Fibroblast of skin of scalp (primary cell): ENCODE data around the gene SLC29A1.
"Not testable (repeated sequence)": the region's sequence is repeated elsewhere in the genome, so short reads cannot be mapped to it uniquely, and the experiment has no call there.

Experiments used
- DNase-seq: peaks from one replicate; pipeline ENCODE4 v3.0.0-alpha.2; 2013

SLC29A1 gene

DNA sequence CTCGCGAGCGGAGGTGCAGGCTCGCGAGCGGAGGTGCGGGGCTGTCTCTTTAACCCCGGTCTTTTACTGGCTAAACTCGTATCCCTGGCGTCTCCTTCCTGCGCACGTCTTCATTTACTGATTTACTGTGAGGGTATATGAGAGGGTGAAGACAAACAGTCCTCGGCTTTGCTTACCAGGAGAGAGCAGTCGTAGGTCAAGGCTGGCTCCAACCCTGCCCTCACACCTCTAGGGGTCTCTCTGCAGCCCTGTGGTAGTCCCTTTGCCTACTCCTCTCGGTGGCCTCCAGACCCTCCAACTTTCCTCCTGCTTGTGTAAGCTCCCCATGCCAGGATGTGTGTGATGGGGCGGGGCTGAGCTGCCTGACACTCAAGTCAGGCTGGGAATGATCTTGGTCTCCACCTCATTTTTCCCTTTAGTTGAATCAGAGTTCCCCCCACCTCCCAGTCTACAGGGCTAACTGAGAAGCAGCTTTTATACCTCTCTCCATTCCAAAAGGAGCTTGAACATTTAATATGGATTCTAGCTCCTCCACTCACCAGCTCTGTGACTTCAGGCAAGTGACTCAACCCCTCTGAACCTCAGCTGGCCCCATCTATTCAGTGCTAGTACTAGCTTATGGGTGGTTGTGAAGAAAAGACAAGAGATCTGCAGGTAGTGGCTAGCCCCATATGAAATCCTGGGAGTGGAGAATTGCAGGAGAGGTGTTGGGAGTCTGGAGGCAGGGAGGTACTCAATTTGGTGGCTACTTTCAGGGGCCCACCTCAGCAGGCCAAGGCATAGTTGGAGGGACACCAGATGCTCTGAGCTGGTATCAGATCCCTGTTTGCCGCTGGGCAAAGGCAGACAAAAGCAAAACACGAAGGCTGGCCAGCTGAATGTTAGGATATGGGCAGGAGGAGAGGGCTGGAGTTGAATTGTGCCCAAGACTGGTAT lies 902 bp downstream of the SLC29A1 start:
- DNase-seq: peak; percentile 21

DNA sequence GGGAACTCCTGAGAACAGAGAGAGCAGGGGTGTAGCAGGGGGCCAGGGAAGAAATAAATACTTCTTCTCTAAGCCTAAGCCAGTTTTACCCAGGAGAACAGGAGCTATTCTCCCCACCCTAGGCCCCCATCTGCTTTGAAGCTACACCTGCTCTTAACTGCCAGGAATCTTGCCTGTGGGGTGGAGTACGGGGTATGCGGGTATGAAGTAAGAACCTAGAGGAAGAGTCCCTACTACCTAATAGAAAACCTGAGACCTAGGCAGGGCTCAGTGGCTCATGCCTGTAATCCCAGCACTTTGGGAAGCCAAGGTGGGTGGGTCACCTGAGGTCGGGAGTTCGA lies 1.5 kb downstream of the SLC29A1 start:
- DNase-seq: no peak

DNA sequence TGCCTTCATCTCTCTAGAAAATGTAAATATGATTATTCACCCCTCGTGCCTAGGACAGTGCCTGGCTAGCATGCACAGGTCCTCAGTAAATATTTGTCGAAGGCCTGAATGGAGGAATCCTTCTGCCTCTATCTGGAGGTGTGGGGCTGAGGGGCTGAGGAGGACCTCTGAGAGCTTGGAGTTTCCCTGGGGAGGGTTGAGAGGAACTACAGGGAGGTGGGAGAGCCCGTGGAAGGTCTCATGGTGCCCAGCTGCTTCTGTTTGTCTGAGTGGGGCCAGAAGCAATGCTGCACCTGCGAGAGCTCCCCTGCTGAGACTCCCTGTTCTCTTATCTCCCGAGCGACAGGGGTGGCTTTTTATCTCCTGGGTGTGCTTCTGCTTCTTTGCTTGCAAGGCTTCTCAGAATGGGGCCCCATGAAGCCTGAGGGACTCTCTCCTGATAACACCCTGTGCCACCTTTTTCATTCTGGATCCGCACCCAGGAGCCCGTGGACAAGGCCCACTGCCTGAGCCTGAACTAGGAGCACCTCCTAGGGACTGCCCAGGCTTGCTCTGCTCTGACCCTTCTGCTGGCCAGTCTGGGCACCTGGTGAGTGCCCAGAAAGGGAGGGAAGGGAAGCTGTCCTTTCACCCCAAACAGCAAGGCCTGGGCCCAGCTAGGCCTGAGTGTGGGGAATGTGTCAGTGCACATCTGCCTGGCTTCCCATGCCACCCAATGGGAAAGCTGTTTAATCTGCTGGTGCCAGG lies 2.4 kb downstream of the SLC29A1 start:
- no peak for DNase-seq

DNA sequence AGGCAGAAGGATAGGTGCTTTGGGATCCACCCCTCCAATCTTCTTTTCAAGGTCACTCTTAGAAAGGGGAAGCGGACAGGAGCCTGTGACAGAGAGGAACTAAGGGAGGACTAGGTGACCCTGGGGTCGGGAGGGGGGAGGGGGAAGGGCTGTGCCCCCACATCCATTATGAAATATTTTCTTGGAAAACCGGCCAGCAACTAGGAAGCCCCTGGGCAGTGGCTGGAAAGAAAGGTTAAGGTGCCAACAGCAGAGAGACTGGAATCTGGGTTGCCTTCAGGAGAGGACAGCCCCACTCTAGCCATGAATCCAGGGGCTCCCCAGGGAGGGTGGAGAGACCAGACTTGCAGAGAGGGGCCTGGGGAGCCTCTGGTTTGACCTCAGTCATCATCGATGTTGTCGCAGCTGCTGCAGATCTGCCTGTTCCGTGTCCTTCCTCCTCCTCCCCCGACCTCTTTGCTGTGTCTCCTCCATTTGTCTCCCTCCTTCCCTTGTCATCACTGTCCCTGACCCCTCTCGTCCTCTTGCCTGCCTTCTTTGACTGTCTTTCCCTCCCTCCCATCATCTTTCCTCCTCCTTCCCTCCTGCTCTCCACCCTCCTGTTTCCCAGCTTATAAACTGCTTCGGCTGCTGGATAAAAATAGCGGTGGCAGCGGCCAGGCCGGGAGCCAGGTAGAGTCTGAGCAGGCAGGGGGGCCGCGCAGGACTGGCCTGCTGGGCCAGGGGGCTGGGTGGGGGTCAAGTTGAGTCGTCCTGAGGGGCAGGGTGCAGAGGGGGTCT lies 3.2 kb downstream of the SLC29A1 start:
- DNase-seq: no peak

DNA sequence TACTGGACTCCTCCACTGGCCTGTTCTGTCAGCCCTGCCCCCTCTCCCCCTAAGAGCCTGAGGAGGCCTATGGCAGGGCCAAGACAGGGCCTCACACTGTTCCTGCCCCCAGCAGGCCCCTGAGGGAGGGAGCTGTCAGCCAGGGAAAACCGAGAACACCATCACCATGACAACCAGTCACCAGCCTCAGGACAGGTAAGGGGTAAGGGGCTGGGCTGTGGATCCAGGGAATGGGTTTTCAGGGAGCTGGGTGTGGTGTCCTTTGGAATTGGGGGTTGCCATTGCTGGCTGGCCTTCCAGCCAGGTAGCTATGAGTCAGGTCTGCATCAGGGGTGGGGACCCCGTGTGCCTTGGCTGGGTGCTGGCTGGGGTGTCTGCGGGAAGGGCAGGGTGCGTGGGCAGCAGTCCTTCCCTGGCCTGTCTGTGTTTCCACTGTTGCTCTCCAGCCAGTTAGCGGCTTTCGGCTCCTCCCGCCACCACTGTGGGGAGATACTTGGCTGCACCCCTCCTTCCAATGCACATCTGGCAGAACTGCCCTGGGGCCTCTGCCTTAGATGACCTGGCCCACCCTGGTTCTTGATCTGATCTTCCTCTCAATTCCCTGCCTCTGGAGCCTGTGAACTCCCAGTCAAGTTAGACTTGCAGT lies 3.9 kb downstream of the SLC29A1 start:
- no peak for DNase-seq

DNA sequence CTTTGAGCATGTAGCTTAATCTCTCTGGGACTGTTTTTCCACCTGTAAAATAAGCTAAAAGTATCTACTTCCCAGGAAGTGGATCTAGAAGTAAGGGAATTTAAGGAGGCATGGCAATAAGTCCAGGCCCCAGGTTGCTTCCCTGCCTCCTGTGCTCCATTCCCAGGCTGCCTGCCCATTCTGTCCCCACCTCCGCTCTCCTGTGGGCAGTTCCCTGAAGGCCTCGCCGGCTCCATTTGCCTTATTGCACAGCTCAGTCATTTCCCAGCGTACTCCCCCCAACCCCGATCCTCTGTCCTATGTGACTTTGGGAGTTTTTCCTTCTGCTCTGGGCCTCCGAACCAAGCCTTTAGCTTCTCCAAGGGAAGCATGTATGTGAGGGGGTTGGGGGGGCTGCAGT lies 4.6 kb downstream of the SLC29A1 start:
- DNase-seq: no peak

DNA sequence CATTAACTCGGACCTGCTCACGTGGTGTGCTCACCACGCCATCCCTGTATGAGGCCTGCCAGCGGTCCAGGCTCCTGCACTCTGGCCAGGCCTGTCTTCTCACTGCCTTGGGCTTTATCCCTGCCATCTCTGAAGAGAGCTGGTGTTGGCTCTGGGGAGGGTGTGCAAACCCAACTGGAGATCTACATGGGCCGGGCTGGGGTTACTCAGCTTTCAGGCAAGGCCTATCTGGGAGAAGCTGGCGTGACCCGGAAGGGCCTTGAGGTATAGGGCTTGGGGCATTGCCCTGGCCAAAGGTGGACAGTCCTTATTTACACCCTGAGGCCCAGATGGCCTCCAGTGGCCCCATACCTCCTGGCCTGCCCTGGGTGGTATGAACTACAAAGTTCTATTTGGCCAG lies 5.0 kb downstream of the SLC29A1 start:
- DNase-seq: no peak

DNA sequence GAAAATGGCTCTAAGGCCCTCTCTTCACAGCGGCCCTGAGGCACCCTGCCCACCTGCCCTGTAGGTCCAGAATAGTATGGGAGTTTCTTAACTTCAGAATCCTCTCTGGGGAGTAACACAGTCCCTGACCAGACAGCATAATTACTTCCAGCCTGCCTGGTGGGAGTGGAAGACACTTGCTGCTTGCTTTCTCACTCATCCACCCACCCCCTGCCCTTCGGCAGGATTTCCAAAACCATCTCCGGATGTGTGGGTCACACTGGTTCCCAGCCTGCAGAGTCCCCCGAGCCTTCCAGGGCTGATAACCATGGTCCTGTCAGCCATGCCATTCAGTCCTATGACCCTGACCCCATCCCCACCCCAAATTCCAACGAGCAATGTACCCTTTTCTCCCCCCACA lies 5.4 kb downstream of the SLC29A1 start:
- DNase-seq: peak; percentile 15

DNA sequence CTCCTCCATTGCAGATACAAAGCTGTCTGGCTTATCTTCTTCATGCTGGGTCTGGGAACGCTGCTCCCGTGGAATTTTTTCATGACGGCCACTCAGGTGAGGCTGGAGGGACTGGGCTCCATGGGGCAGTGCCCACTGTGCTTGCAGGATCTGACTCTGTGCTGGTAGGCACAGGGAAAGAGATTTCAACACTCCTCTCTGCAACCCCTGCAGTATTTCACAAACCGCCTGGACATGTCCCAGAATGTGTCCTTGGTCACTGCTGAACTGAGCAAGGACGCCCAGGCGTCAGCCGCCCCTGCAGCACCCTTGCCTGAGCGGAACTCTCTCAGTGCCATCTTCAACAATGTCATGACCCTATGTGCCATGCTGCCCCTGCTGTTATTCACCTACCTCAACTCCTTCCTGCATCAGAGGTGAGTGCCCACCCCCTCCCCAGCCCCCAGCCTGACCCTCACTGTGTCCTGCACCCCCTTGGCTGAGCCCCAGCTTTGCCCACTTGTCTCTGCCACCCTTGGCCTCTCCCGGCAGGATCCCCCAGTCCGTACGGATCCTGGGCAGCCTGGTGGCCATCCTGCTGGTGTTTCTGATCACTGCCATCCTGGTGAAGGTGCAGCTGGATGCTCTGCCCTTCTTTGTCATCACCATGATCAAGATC lies 6.1 kb downstream of the SLC29A1 start:
- DNase-seq: no peak

DNA sequence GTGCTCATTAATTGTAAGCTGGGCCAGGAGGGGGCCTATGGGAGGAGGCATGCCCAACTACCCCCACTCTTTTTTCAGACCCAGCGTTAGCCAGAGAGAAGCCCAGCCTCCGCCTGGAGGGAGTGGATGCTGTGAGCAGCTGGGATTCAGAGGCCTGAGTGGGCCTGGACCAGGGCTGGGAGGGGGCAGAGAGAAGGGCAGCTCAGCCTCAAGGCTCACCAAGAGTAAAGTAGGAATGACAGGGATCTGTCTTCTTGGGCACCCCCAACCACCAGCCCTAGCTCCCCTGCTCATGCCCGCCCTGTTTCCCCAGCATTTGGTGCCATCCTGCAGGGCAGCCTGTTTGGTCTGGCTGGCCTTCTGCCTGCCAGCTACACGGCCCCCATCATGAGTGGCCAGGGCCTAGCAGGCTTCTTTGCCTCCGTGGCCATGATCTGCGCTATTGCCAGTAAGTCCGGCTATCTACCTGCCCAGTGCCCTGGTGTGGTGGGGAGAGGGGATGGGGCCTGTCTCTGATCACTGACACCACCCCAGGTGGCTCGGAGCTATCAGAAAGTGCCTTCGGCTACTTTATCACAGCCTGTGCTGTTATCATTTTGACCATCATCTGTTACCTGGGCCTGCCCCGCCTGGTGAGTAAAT lies 6.8 kb downstream of the SLC29A1 start:
- no peak for DNase-seq

DNA sequence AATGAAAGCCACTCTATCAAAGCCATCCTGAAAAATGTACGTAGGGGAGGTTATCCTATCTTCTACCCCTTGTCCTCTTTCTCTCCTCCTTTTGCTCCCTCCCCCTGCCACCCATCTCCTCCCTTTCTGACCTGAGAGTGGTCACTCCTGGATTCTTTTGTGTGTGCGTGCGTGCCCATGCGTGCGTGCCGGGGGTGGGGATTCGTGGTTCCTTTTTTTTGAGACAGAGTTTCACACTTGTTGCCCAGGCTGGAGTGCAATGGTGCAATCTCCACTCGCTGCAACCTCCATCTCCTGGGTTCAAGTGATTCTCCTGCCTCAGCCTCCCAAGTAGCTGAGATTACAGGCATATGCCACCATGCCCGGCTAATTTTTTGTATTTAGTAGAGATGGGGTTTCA lies 8.0 kb downstream of the SLC29A1 start:
- not testable (repeated sequence) for DNase-seq

DNA sequence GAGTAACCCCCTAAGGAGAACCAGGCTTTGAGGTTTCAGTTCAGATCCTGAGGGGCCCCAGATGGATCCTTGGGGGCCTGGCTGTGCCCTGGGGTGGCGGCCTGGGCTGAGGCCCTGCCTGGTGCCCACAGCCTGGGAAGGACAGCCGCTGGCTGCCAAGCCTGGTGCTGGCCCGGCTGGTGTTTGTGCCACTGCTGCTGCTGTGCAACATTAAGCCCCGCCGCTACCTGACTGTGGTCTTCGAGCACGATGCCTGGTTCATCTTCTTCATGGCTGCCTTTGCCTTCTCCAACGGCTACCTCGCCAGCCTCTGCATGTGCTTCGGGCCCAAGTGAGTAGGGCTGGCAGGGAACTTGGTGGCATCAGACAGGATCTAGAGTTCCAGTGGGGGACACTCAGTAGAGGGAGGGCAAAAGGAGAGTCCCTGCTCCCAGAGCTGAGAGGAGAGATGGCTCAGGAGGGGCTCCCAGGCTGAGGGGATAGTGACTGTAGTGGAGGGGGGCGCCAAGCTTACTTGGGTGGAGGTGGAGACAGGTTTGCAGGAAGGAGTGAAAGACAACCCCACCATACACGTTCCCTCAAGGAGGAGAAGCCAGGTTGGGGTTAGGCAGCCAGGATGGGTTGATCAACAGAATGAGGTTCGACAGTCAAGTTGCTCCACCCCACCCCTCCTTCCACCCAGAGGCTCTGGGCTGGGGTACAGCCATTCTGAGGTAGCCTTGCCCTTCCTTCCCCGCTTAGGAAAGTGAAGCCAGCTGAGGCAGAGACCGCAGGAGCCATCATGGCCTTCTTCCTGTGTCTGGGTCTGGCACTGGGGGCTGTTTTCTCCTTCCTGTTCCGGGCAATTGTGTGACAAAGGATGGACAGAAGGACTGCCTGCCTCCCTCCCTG lies 9.5 kb downstream of the SLC29A1 start:
- DNase-seq: no peak

DNA sequence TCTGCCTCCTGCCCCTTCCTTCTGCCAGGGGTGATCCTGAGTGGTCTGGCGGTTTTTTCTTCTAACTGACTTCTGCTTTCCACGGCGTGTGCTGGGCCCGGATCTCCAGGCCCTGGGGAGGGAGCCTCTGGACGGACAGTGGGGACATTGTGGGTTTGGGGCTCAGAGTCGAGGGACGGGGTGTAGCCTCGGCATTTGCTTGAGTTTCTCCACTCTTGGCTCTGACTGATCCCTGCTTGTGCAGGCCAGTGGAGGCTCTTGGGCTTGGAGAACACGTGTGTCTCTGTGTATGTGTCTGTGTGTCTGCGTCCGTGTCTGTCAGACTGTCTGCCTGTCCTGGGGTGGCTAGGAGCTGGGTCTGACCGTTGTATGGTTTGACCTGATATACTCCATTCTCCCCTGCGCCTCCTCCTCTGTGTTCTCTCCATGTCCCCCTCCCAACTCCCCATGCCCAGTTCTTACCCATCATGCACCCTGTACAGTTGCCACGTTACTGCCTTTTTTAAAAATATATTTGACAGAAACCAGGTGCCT lies 10.2 kb downstream of the SLC29A1 start:
- DNase-seq: no peak

DNA sequence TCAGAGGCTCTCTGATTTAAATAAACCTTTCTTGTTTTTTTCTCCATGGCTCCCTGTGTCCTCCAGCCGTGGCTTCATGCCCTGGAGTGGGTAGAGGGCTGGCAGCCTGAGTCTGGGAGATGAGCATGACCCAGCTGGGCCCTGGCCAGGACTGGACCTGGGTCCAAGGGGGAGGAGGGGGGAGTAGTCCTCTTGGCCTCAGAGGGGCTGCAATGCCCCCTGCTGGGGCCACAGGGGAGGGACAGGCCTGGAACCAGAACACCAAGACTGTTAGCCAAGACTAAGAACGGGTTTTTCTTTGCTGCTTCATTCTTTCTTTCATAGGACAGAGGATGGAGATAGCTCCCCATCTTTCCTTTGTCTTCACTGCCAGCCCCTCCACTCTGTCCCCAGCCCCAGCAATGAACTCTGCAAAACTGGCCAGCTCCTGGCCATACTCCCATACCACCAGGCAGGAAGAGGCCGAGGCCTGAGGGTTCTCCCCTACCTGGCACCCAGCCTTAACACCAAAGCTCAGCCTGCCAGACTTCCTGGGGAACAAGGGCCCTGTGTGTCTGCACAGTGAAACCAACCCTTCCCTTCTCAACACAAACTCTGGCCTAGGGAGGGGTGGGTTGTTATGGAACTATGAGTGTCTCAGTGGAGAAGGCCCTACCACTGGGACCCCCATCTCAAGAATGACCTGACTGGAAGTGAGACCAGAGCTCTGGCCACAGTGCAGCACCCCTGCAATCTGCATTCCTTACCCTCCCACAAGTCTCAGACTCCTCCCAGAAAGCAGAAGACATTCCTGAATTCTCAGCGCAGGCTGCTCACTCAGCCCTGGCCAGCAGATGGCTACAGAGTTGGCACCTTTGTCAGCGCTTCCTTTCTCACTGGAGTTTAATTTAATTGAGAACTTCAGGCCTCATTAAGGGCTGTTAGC lies 11.0 kb downstream of the SLC29A1 start:
- DNase-seq: peak; percentile 78

DNA sequence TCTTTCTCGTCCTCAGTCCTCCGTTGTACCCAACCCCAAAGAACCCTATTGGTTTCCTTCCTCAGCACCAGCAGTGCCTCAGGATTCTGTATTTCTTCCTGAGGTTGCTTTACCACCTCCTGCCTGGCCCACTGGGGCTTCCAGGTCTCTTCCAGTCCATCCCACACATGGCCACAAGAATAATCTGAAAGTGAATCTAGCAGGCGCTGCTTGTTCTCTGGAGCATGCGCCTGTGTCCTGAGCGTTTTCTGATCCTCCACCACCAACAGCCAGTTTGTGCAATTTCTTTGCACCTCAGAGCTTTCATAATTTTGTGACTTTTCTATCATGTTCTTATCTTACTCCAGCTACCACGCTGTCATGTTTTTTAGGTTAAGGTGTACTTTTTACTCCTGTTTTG lies 11.9 kb downstream of the SLC29A1 start:
- DNase-seq: no peak

DNA sequence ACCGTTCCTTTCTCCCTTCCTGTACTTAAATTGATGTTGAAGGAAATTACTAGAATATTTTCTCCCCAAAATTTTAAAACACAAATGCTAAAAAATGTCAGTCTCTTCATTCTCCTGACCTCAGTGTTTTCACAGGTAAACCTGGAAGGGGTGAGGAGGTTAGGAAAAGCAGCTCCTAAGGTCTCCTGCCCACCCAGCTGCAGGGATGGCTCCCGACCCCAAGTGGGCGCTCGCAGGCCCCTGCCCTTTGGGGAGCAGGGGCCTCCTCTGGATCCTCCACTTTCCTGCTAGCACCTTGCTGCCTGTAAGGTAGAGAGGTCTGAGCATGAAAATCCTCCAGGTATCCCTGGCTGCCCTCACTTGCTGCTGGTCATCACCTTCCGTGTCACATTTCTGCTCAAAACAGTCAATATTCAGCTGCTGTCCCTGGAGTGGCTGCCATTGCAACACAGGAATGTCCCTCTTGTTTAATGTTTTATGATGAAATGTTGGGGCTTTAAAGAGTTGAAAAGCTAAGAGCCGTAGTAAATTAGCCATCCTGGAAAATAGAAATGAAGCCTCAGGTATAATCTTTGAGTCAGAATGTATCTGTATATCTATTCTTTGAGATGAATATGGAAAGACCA lies 12.6 kb downstream of the SLC29A1 start:
- DNase-seq: no peak

DNA sequence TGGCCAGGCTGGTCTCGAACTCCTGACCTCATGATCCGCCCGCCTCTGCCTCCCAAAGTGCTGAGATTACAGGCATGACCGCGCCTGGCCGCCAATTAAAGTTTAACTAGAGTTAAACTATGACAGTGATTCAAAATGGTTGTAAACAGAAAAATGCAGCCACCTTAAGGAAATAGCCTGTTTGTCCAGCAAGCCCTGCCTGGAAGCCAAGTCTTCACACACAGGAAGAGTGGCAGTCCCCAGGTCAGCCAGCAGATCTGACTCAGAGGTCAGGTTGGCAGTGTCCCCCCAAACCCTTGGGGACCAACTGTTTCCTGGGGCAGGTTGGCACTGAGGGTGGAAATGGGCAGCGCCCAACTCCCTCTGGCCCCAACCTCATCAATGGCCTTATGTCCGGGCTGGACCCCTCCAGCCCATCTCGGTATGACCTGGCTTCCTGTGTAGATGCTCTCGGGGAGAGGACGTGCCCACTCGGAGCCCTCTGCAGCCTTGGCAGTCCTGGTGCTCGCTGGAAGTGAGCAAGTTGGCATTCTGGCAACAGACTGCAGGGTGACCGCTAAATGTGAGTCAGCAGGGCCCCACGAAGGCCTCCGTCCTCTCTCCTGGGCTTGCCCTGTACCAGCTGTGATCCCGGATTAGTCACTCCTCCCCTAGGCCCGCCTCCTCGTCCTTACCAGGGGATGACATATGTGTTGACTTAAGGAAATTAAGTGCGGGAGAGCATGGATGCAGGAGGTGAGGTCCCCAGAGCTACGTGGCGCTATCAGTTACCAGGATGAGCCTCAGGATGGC lies 13.8 kb downstream of the SLC29A1 start:
- peak; percentile 96 for DNase-seq
